HG03066 (cell line): ENCODE results near the gene RBFOX2.

Experiments used
- ATAC-seq: cut with Tn5 transposase; IDR thresholded peaks from one replicate; pipeline ENCODE4 v1.9.1; 2021; ENCODE audit warnings: low read depth; ENCODE audit not compliant: unreplicated experiment

The RBFOX2 gene

DNA sequence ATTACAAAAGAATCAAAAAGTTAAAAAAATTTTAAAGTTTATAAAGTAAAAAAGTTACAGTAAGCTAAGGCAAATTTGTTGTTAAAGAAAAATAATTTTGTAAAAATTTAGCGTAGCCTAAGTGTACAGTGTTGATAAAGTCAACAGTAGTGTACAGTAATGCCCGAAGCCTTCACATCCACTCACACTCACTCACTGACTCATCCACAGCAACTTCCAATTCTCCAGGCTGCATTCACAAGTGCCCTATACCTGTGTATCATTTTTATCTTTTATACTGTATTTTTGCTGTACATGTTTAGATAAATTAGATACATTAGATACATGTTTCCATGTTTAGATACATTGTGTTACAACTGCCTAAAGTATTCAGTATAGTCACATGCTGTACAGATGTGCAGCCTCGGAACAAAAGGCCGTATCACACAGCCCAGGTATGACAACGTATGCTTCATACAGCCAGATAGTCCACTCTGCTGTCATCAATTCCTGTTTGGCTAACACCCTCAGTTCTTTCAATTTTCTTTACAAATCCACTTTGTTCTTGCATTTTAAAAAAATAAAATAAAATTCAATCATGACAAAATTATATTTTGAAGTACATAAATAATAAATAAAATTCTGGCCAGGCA lies 80.7 kb downstream of the RBFOX2 start:
- ATAC-seq = no peak

DNA sequence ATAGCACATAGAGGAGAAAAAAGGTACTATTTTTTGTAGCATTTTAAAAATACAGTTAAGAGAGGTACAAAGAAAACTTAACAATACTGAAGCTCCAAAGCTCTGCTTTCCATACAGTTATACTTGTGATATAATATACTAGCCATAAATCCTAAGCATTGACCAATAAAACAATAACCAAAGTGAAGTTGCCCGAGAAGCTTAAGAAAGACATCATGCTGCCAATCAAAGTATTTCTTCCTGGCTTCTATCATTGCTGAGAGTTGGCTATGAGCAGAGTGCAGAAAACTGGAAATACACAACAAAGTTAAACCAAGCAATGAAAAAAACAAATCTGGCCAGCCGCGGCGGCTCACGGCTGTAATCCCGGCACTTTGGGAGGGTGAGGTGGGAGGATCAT lies 84.2 kb downstream of the RBFOX2 start:
- ATAC-seq = no peak

DNA sequence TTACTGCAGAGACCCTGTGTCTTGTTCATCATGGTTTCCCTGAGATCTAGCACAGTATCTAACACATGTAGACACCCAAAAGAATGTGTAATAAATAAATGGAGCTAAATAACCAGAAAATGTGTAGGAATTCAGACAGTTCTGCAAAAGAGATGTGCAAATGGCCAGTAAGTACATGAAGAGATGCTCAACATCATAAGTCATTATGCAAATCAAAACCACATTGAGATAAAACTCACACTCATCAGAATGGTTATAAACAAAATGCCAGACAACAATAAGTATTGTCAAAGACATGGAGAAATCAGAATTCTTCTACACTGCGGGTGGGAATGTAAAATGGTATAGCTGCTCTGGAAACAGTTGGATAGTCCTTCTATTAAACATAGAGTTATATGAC lies 88.5 kb downstream of the RBFOX2 start:
- no peak for ATAC-seq

DNA sequence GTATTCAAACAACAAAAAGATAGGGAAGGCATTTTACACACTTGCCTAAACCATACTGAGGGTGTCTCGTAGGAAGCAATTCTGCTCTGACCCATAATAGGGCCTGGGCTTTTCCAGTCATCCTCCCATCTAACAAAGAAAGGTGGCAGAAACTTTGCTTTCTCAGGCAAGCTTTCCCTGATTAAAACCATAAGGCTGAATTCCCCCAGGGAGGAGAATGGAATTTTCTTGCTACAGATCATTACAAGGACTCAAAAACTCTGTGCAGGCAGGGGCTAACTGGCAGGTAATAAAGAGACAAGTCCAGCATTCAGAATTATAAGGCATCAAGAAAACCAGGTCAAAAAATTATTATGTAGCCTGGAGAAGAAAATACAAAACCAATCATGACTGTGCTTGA lies 90.4 kb downstream of the RBFOX2 start:
- no peak for ATAC-seq

DNA sequence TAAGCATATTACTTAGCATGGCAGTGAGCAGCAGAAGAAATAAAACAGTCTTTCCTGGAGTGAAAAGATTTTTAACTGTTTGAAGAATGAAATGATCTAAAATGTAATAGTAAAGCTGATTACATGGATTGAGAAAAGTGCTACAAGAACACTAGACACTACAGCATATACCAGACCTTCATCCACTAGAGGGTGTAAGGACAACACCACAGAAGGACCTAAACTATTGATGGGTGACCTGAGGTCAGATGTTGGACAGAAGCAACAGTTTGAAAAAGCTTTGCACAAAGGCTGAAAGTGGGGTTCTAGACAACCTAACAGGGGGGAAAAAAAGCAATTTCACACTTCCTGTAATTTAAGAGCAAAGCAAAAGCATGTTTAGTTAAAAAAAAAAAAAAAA lies 97.7 kb downstream of the RBFOX2 start:
- ATAC-seq = no peak

DNA sequence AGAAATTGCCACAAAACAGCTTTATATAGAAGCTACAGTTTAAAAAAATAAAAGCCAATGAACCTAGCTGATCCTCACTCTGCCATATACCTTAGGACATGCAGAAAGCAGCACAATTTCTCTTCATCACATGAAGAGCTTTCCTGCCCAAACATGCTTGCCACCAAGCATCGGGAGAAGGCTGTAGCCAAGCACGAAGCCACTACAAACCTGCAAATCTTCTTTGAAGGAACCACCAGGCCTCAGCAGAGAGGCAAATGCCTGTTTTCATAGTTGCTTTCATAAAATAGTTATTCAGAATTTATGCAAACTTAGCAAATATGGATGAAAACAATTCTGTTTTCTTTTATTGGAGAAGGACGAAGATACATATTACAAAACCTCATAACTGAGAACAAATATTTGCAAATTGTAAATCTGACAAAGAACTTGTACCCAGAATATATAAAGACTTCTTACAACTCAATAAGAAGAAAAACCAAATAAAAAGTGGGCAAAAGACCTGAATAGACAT lies 100.3 kb downstream of the RBFOX2 start:
- ATAC-seq = no peak

DNA sequence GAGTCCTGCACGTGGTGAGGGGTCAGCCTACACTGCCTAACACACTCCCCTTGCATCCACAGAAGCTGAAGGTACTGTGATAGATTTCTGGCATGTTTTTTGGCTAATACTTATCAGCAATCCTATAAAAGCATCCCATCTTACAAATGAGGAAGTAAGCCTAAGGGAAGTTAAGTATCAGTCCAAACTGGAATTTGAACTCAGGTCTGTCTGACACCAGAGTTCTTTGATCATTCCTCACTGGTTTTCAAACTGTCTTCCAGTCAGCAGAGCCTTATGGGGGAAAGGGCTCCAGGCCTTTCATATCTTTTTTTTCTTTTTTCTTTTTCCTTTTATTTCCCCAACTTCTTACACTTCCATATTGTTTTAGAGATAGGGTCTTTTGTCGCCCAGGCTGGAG lies 105.6 kb downstream of the RBFOX2 start:
- no peak for ATAC-seq

DNA sequence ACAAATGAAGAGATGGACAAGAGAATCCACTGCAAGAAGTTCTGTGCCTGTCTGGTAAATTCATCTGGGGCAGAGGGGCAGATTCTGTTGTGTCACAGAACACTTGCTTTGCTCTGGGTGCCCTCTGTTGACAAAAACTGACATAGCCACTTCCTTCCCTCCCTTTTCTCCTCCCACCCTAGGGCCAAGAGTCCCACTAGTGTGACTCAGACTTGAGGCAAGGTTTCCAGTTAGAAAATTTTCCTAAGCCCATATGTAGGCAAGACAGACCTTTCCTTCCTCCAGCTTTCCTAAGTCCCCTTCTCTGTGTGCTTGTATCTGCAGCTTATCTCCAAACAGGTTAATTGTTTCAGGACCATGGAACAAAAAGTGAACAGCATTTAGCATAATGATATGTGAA lies 106.8 kb downstream of the RBFOX2 start:
- ATAC-seq = no peak

DNA sequence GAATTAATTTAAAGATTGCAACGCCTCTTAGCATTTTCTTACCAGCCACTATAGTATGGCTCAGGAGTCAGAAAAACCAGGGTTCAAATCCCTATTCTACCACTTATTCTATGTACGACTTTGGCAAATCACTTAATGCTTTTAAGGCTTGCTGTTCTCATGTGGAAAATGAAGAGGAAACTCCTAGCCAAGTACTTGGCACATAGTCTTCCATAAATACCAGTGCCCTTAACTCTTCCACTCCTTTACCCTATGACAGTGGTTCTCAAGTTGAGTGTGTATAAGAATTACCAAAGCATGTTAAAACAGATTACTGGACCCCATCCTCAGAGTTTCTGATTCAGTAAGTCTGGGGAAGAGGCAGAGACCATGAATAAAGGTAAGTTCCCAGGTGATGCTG lies 107.6 kb downstream of the RBFOX2 start:
- no peak for ATAC-seq

DNA sequence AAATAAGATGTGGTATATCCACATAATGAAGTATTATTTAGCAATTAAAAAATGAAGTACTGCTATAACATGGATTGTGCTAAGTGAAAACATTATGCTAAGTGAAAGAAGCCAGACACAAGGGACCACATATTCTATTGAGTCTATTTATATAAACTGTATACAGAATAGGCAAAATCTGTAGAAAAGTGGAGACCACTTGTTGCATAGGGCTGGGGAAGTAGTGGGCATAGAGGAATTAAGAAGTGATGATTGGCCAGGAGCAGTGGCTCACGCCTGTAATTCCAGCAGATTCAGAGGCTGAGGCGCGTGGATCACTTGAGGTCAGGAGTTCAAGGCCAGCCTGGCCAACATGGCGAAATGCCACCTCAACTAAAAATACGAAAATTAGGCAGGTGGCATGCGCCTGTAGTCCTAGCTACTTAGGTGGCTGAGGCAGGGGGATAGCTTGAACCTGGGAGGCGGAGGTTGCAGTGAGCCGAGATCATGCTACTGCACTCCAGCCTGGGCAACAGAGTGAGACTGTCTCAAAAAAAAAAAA lies 109.6 kb downstream of the RBFOX2 start:
- ATAC-seq = no peak

DNA sequence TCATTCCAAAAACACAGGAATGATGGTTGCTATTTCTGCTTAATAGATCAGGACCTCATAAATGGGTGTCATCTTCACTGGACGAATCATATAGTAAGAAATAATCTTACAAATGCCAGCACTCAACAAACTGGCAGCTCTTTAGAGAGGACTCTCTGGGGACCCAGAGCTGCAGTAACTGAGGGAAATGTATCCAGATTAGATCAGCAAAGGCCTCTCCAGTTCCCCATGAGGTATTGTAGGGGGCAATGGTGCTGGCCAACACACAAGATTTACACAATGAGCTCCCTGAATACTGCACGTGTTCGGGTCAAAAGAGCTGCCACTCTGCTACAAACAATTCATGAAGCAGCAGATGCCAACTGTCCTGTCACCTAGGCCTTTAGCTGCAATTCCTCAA lies 110.2 kb downstream of the RBFOX2 start:
- no peak for ATAC-seq

DNA sequence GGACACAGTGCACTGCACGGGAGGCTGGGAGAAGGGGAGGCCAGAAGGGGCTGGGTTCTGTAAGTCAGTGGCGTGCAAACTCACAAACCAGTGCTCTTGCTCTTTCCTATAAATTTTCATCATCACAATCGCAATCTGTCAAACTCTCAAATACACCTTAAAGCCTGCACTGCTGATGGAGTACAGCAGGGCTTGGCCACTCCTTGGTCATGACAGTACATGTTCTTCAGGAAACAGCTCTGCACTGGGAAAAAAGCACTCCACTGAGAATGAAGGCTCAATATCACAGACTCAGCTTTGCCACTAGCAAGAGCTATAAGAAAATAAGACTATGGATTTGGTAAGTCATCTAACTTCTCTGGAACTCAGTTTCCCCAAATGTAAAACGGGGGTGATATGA lies 111.0 kb downstream of the RBFOX2 start:
- no peak for ATAC-seq

DNA sequence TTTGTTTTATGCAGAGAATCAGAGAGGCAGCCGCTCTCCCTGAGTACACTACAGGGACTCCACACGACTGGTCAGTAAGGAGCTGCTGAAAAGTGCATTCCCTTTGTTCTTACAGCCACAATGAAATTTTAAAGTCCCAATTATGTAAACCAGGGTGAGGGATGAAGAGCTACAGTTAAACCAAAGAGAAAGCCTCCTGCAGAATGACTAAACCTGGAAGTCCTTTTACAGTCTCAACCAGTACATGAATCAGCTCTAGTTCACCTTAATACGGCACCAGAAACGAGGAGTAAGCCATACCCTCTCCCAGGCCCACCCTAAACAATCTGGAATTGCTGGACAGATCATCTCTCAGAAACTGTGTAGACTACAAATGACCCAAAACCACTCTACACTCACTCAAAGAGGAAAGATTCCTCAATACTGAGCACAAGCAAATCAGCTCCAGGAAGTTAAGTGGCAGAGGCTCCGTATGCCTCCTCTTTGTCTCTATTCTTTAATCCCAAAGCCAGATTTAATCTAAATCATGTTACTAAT lies 113.1 kb downstream of the RBFOX2 start:
- ATAC-seq = no peak

DNA sequence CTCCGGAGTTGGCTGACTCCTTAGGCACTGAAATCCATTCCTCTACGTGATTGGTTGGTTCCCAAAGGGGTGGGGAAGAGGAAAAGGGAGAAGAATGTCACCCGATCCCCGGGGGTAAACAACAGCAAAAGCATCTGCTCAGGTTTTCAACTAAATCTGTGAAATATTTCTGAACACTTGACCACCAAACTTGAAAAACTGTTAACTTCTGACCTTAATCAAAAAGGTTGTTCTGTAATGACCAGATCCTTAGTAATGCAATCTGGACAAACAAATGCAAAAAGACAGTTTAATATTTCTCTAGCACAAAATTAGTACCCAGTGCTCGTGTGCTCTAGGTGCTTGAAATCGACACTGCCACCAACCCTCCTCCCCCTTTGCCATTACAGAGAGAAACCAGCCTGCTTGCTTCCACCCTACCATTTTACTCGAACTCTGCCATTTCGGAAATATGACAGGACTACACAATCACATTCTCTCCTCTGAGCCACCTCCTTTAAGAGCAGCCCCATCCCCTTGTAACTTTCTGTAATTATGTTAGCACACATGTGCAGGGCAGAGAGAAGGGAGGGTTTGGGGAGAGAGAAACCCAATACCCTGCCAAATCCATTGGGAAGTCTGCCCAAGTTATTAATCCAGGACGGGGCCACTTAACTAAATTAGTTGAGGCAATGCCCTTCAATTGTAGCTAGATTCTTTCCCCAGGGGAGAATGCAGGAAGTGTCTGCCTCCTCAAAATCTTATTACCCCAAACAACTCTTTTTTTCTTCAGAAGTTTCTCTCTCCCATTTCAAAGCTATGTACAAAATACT lies 113.8 kb downstream of the RBFOX2 start:
- no peak for ATAC-seq

DNA sequence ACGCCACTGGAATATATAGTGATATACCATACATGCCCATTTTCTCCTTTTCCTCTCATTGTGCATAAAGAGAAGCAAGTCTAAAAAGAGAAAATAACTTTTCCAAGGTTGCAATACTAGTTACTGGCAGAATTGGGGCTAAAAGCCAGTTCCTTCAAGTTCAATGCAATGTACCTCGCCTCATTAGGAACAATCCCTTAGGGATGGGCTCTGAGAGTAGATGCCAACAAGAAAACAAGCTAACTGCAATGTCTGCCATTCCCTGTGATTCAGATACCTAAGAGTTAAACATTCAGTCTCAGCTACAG lies 114.3 kb downstream of the RBFOX2 start:
- no peak for ATAC-seq

DNA sequence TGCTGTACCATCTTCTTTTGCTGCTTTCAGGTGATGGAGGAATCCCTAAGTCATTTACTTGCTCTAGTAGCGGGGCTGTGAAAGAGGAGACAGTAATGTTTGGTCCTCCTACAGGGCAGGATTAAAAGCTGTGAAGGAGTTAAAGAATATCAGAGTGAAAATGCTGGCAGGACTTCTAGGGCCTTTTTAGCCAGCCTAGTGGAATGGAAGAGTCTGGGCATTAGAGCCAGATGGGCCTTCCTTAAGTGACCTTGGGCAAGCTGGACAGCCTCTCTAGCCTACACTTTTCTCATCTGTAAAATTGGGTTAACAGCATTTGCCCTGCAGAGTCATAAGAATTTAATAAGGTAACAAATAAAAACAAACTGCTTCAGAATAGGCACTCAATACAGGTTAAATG lies 114.7 kb downstream of the RBFOX2 start:
- ATAC-seq = no peak

DNA sequence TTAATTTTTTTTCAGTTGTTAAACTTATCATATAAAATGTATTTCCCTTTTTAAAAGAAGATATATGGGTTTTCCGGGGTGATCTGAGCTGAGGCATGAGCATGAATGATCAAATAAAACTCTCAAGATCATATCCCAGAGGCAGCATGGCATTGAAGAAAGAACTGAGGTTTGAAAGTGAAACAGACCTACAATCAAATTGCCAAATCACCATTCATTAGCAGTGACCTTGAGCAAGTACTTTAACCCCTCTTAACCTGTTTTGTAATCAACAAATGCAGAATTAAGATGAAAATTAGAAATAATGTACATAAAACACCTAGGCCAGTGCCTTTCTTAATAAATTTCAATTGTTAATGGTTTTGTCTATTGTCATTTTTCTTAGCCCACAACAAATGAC lies 116.0 kb downstream of the RBFOX2 start:
- no peak for ATAC-seq

DNA sequence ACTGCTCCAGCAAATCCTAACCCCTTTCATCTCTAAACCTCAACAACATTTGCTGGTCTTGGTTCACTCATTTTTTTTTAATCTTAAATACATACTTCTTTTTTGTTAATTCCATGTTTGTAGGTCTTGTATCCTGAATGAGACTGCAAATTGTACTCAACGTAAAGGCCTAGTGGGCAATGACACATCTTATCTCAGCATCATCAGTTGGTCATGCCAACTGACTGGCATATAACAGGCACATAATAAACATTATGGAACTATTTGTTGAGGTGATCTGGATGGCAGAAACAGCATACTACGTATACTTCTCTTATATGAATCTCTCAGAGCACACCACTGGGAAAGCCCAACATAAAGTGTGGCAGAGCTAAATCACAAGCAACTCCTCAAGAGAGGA lies 116.7 kb downstream of the RBFOX2 start:
- ATAC-seq = no peak

DNA sequence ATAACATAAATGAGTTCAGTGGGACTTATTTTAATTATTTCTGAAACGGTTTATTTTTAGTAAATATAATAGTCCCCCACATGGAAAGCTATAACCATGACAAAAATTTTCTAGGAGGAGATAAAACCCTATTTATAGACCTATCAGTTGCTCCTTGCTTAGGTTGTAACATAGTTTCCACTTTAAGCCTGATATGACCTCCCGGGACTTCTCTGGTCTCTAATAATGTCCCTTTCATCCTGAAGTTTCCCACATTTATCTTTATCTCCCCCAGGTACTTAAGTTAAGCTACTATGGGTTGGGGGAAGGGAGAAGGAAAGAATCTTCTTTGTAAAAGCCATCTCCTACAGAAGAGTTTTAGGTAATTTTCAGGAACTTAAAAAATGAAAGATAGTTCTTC lies 117.7 kb downstream of the RBFOX2 start:
- no peak for ATAC-seq

DNA sequence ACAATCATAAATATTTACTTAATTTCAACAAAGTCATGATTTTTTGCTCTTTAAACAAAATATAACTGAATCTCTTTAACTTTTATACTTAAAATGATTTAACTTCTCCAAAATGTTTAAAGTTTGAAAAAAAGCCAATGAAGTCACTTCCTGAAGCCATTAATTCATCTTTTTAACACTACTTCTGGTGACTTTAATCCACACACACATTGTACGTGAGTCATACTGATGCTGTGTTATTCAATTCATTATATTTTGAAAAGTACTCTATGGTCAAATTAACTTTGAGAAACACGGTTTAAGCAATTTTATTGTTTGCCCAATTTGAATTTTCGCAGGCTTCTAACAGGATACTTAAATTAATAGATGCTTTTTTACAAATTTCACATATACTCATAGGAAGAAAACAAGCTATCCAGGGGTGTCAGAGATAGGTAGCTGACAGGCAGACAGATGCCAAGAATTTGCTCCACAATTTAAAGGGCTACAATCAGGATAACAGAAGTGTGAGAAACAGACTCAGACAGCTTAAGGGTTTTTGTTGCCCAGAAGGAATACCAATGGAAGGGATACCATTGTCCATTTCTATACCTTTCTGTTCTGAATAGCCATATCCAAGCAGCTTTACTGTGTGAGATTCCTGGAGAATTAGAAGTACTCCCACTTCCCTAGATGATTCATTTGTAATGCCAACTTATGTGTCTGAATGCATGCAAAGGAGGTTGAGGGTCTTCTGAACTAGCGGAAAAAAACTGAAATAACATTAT lies 118.4 kb downstream of the RBFOX2 start:
- no peak for ATAC-seq

DNA sequence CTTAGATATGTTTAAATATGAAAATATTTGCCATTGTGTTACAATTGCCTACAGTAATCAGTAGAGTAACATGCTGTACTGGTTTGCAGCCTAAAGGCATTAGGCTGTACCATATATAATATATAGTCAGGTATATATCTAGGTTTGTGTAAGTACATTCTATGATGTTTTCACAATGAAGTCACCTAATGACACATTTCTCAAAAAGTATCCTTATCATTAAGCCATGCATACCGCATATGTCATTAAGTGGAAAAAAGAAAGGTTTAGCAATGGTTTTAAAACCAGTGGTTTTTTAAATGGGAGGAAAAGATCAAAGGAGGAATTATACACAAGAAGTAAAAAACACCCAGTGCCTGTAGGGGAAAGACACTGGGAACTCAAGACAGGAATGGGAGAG lies 122.7 kb downstream of the RBFOX2 start:
- no peak for ATAC-seq
